H9 (cell line): Measurements from ENCODE around the gene MPZL1. TPM values are rescaled to one million over a fixed set of nuclear protein-coding genes. Genes with fewer than 3 reads are reported as not detected.
"Not testable (repeated sequence)": the region's sequence is repeated elsewhere in the genome, so short reads cannot be mapped to it uniquely, and the experiment has no call there.

ENCODE experiments used
- DNase-seq: peaks from one replicate; pipeline ENCODE4 v3.0.0-alpha.2; 2017
- H2AFZ ChIP-seq: one replicate; pipeline ENCODE4 v1.6.1; 2013; ENCODE audit warnings: mild to moderate bottlenecking, low read length, control low read depth, moderate library complexity
- H2AK5ac ChIP-seq: 2 replicates; pipeline ENCODE4 v1.6.1; 2013; ENCODE audit warnings: low read length, control low read depth, mixed read lengths; ENCODE audit not compliant: insufficient read length
- H2BK120ac ChIP-seq: one replicate; pipeline ENCODE4 v1.6.1; 2013; ENCODE audit warnings: low read depth, mild to moderate bottlenecking, low read length, control low read depth, inconsistent platforms; ENCODE audit not compliant: poor library complexity, severe bottlenecking
- H2BK12ac ChIP-seq: 2 replicates; pipeline ENCODE4 v1.6.1; 2013; ENCODE audit warnings: low read length, control low read depth, mixed read lengths, low read depth; ENCODE audit not compliant: insufficient read length
- H2BK15ac ChIP-seq: 2 replicates; pipeline ENCODE4 v1.6.1; 2013; ENCODE audit warnings: low read depth, low read length, control low read depth
- H2BK20ac ChIP-seq: one replicate; pipeline ENCODE4 v1.6.1; 2013; ENCODE audit warnings: low read depth, mild to moderate bottlenecking, low read length, control low read depth, inconsistent platforms; ENCODE audit not compliant: poor library complexity, severe bottlenecking
- H2BK5ac ChIP-seq: 2 replicates; pipeline ENCODE4 v1.6.1; 2013; ENCODE audit warnings: low read length, control low read depth, mixed read lengths; ENCODE audit not compliant: insufficient read length
- H3K14ac ChIP-seq: 2 replicates; pipeline ENCODE4 v1.6.1; 2013; ENCODE audit warnings: low read length, control low read depth; ENCODE audit not compliant: insufficient read depth
- H3K18ac ChIP-seq: 2 replicates; pipeline ENCODE4 v1.6.1; 2013; ENCODE audit warnings: low read depth, mild to moderate bottlenecking, mixed read lengths, low read length, control low read depth; ENCODE audit not compliant: insufficient read length
- H3K23ac ChIP-seq: 2 replicates; pipeline ENCODE4 v1.6.1; 2013; ENCODE audit warnings: low read length, control low read depth, mixed read lengths, low read depth; ENCODE audit not compliant: insufficient read length
- H3K23me2 ChIP-seq: 2 replicates; pipeline ENCODE4 v1.6.1; 2013; ENCODE audit warnings: low read depth, mild to moderate bottlenecking, mixed read lengths, low read length, control low read depth; ENCODE audit not compliant: insufficient read length, poor library complexity, severe bottlenecking
- H3K27ac ChIP-seq: 2 replicates; pipeline ENCODE4 v1.5.1; 2013; ENCODE audit warnings: low read length, control low read depth, mixed read lengths, low read depth; ENCODE audit not compliant: insufficient read length
- H3K27me3 ChIP-seq: 2 replicates; pipeline ENCODE4 v1.6.1; 2013; ENCODE audit warnings: low read length, control low read depth, inconsistent platforms; ENCODE audit not compliant: insufficient read depth
- H3K4ac ChIP-seq: 2 replicates; pipeline ENCODE4 v1.6.1; 2013; ENCODE audit warnings: low read depth, mild to moderate bottlenecking, control low read depth, inconsistent platforms, low read length, moderate library complexity
- H3K4me1 ChIP-seq: 2 replicates; pipeline ENCODE4 v1.6.1; 2013; ENCODE audit warnings: low read length, control low read depth, inconsistent platforms; ENCODE audit not compliant: insufficient read depth
- H3K4me2 ChIP-seq: 2 replicates; pipeline ENCODE4 v1.6.1; 2013; ENCODE audit warnings: low read length, control low read depth, mixed read lengths; ENCODE audit not compliant: insufficient read length, insufficient read depth
- H3K56ac ChIP-seq: 2 replicates; pipeline ENCODE4 v1.6.1; 2013; ENCODE audit warnings: low read depth, mild to moderate bottlenecking, mixed read lengths, low read length, control low read depth; ENCODE audit not compliant: insufficient read length
- H3K79me1 ChIP-seq: 2 replicates; pipeline ENCODE4 v1.6.1; 2013; ENCODE audit warnings: low read depth, mild to moderate bottlenecking, moderate library complexity, low read length, control low read depth, inconsistent platforms; ENCODE audit not compliant: insufficient read depth, poor library complexity, severe bottlenecking
- H3K79me2 ChIP-seq: 2 replicates; pipeline ENCODE4 v1.6.1; 2013; ENCODE audit warnings: low read length, control low read depth, inconsistent platforms; ENCODE audit not compliant: insufficient read depth
- H3K9ac ChIP-seq: 2 replicates; pipeline ENCODE4 v1.6.1; 2013; ENCODE audit warnings: low read length, control low read depth, mixed read lengths; ENCODE audit not compliant: insufficient read length; ENCODE audit errors: extremely low read depth
- H3K9me3 ChIP-seq: one replicate; pipeline ENCODE4 v1.6.1; 2013; ENCODE audit warnings: low read depth, low read length, inconsistent platforms; ENCODE audit not compliant: control insufficient read depth
- H3T11ph ChIP-seq: one replicate; pipeline ENCODE4 v1.6.1; 2013; ENCODE audit warnings: mild to moderate bottlenecking, low read length, control low read depth, inconsistent platforms
- H4K20me1 ChIP-seq: one replicate; pipeline ENCODE4 v1.6.1; 2013; ENCODE audit not compliant: control insufficient read depth, insufficient read length, insufficient read depth
- H4K5ac ChIP-seq: 2 replicates; pipeline ENCODE4 v1.6.1; 2013; ENCODE audit warnings: low read depth, mild to moderate bottlenecking, mixed read lengths, low read length, control low read depth; ENCODE audit not compliant: insufficient read length
- H4K8ac ChIP-seq: replicated peaks from 2 replicates; pipeline ENCODE4 v1.6.1; 2013; ENCODE audit warnings: low read length, control low read depth, mixed read lengths, low read depth; ENCODE audit not compliant: insufficient read length
- H4K91ac ChIP-seq: 2 replicates; pipeline ENCODE4 v1.6.1; 2013; ENCODE audit warnings: low read depth, mild to moderate bottlenecking, moderate library complexity, mixed read lengths, low read length, control low read depth; ENCODE audit not compliant: insufficient read length
- H3K27ac Mint-ChIP-seq, 3 experiments: 2 replicates in 2 of 3; 3 replicates in 1 of 3; pipeline ENCODE4 v1.8.0; 2020 to 2021; ENCODE audit warnings: mixed read lengths in 3 of 3, mild to moderate bottlenecking in 1 of 3, moderate library complexity in 1 of 3
- H3K27me3 Mint-ChIP-seq: 2 replicates; pipeline ENCODE4 v1.8.0; 2021; ENCODE audit warnings: low read depth, mild to moderate bottlenecking, moderate library complexity, mixed read lengths
- H3K36me3 Mint-ChIP-seq, 3 experiments: 2 replicates in 2 of 3; 3 replicates in 1 of 3; pipeline ENCODE4 v1.8.0; 2020 to 2021; ENCODE audit warnings: low read depth in 3 of 3, mixed read lengths in 3 of 3; ENCODE audit not compliant: insufficient read depth in 1 of 3
- H3K4me1 Mint-ChIP-seq, 2 experiments: 2 replicates each; pipeline ENCODE4 v1.8.0; 2020; ENCODE audit warnings: mixed read lengths in 2 of 2
- H3K4me3 Mint-ChIP-seq, 2 experiments: 2 replicates in 1 of 2; 3 replicates in 1 of 2; pipeline ENCODE4 v1.8.0; 2020 to 2021; ENCODE audit warnings: mild to moderate bottlenecking in 2 of 2, mixed read lengths in 2 of 2, moderate library complexity in 1 of 2
- H3K9me3 Mint-ChIP-seq, 2 experiments: 2 replicates in 1 of 2; 3 replicates in 1 of 2; pipeline ENCODE4 v1.8.0; 2020; ENCODE audit warnings: mild to moderate bottlenecking in 2 of 2, mixed read lengths in 2 of 2, moderate library complexity in 1 of 2
- WGBS: extraction: QIAGEN DNeasy Blood & Tissue Kit; methylation state at CpG from one replicate; pipeline ENCODE4 v1.1.7; 2013; ENCODE audit warnings: missing lambda C conversion rate, low lambda C conversion rate, mixed read lengths; ENCODE audit not compliant: insufficient read length; ENCODE audit errors: extremely low coverage; 5-methylcytosine and 5-hydroxymethylcytosine counted together
- total RNA-seq: library from RNA; stranded (reverse); gene quantifications from 2 replicates; pipeline ENCODE4 v1.2.1, GENCODE V29; 2021

Gene MPZL1
- total RNA-seq, 1 experiment from 2014 or later, result 60.7 TPM

GRCh38 chr1:167742392-167743057, 20.7 kb downstream of the MPZL1 start:
- DNase-seq, H3K4me2 ChIP-seq, H3K56ac ChIP-seq, H3K79me2 ChIP-seq, H3K9me3 ChIP-seq, H2AK5ac ChIP-seq, H3K14ac ChIP-seq, H3K27ac ChIP-seq, H3K36me3 Mint-ChIP-seq, H2BK120ac ChIP-seq, H3K4ac ChIP-seq, H3K18ac ChIP-seq, H3K23me2 ChIP-seq, H3K23ac ChIP-seq, H2BK15ac ChIP-seq, H4K5ac ChIP-seq, H2BK12ac ChIP-seq, H3K27me3 ChIP-seq, H4K20me1 ChIP-seq, H2BK20ac ChIP-seq, H3K4me1 ChIP-seq, H3K79me1 ChIP-seq, H3K4me3 Mint-ChIP-seq, H2BK5ac ChIP-seq, H3K9me3 Mint-ChIP-seq, H4K8ac ChIP-seq, H4K91ac ChIP-seq, H3K9ac ChIP-seq, H3T11ph ChIP-seq, H2AFZ ChIP-seq, H3K27me3 Mint-ChIP-seq: not testable (repeated sequence)
- no CpG with 5 or more reads among the region's 1 CpG for WGBS
- Mint-ChIP-seq H3K27ac (peak overlapping the region in 2 of 3 experiments; percentile 49 to 81; a peak in 4 of 7 replicates), H3K4me1 (peaks cover 31 to 35% of the 10 kb centered on the region in 2 experiments)
